Uterus (tissue), 4 donors: Measurements from ENCODE around the gene C16orf74. TPM values are rescaled to one million over a fixed set of nuclear protein-coding genes. Genes with fewer than 3 reads are reported as not detected.

Experiments
- DNase-seq, 2 donors: peaks; one replicate each; pipeline ENCODE4 v3.0.0-alpha.2; 2019 to 2020
- H3K27ac ChIP-seq, 2 donors: fragments of 200-600 bp; sonication (generic); 1 replicate in 1 of 2; 2 replicates in 1 of 2; pipeline ENCODE4 v1.5.1; 2016 to 2018
- H3K27me3 ChIP-seq, 2 donors: fragments of 200-600 bp; sonication (generic); one replicate each; pipeline ENCODE4 v1.5.1; 2018 to 2019; ENCODE audit warnings: control low read depth in 1 of 2
- H3K36me3 ChIP-seq, 2 donors: fragments of 200-600 bp; sonication (generic); one replicate each; pipeline ENCODE4 v1.5.1; 2019; ENCODE audit warnings: control low read depth in 1 of 2
- H3K4me1 ChIP-seq, 2 donors: fragments of 200-600 bp; sonication (generic); one replicate each; pipeline ENCODE4 v1.5.1; 2018 to 2019; ENCODE audit warnings: control low read depth in 1 of 2
- H3K4me3 ChIP-seq, 2 donors: fragments of 200-600 bp; sonication (generic); 1 replicate in 1 of 2; 2 replicates in 1 of 2; pipeline ENCODE4 v1.5.1; 2018 to 2019; ENCODE audit warnings: mild to moderate bottlenecking in 1 of 2
- H3K9me3 ChIP-seq, 2 donors: fragments of 200-600 bp; sonication (generic); one replicate each; pipeline ENCODE4 v1.5.1; 2019; ENCODE audit warnings: control low read depth in 1 of 2
- POLR2A ChIP-seq, 2 donors: fragments of 450-650 bp; IDR thresholded peaks; one replicate each; pipeline ENCODE4 v1.6.1; 2016; ENCODE audit warnings: antibody characterized with exemption in 2 of 2, mild to moderate bottlenecking in 1 of 2, moderate library complexity in 1 of 2
- intact Hi-C: fragments of 100-400 bp; cut with DNase I; formaldehyde crosslinking; loops from one replicate; pipeline ENCODE4 v1.15.1; 2023; ENCODE audit warnings: low total_unique reads
- total RNA-seq, 4 donors: library from RNA; depleted of rRNA in 3 of 4; stranded (reverse); fragments of >200 nt in 3 of 4; gene quantifications; one replicate each; pipeline versions ENCODE4 v1.1.0 to v1.2.4, GENCODE V29; 2014 to 2023
- TF ChIP-seq, protein P1 (sequence below), 4 experiments: fragments of 200-600 bp in 2 of 4; fragments of 450-650 bp in 2 of 4; sonication (generic) in 2 of 4; IDR thresholded peaks; one replicate each; pipeline ENCODE4 v1.5.1; 2016 to 2019; ENCODE audit warnings: antibody characterized with exemption in 4 of 4, mild to moderate bottlenecking in 2 of 4, moderate library complexity in 1 of 4
- donor health status: DM: yes; HTN: yes; CAD: no.

Gene C16orf74
- total RNA-seq, 4 donors from 2014 or later, result 2.5 to 6.4 TPM; not detected in 2

DNA sequence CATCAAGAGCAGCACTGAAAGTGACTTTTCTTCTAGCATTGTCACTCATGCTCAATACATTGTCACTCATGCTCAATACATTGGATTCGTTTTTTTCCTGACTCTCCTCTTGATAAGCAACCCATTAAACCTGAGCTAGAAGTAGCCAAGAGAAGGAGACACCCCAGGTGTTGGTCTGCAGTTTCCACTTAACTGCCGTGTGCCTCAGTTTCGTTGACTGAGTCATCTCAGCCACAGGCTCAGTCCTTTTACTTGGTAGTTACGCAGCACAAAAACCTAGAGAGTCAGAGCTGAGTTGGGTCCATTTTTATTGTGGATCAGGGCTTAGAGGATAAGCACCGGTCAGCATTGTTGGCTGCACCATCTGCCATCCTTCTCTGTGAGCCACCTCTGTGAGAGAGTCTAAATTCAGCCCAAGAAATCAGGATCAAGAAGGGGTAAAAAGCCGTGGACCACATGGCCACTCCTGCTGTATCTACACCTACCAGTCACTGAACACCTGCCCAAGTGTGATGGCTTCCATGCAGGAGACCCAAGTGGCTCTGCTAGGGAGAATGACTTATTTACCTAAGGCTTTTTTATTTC is 73.4 kb downstream of the C16orf74 start:
- no peaks in the 10 kb centered on the region for H3K36me3 ChIP-seq
- no peak for TF ChIP-seq POLR2A (IDR thresholded peaks at IDR 0.05)
- TF ChIP-seq, protein P1, sequence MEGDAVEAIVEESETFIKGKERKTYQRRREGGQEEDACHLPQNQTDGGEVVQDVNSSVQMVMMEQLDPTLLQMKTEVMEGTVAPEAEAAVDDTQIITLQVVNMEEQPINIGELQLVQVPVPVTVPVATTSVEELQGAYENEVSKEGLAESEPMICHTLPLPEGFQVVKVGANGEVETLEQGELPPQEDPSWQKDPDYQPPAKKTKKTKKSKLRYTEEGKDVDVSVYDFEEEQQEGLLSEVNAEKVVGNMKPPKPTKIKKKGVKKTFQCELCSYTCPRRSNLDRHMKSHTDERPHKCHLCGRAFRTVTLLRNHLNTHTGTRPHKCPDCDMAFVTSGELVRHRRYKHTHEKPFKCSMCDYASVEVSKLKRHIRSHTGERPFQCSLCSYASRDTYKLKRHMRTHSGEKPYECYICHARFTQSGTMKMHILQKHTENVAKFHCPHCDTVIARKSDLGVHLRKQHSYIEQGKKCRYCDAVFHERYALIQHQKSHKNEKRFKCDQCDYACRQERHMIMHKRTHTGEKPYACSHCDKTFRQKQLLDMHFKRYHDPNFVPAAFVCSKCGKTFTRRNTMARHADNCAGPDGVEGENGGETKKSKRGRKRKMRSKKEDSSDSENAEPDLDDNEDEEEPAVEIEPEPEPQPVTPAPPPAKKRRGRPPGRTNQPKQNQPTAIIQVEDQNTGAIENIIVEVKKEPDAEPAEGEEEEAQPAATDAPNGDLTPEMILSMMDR (IDR thresholded peaks at IDR 0.05), result no peak
- no peak overlapping the region for H3K4me3 ChIP-seq
- DNase-seq, result no peak
- intact Hi-C loops, result no loop called here
- no peaks in the 10 kb centered on the region for H3K9me3 ChIP-seq
- no peaks in the 10 kb centered on the region for H3K27me3 ChIP-seq
- H3K4me1 ChIP-seq, result no peaks in the 10 kb centered on the region
- H3K27ac ChIP-seq, result no peak overlapping the region

DNA sequence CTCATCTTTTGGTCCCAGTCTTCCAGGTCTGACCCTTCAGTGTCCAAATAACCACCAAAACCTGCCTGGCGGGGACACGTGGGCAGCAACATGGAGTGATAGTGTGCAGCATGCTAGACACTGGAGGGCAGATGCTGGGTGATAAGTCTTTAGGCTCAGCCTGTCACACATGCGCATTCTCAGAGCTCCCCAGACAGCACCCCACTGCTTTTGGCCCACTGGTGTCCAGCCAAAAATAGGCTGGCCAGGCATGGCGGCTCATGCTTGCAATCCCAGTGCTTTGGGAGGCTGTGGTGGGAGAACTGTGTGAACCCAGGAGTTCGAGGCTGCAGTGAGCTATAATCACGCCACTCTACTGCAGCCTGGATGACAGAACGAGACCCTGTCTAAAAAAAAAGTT is 74.4 kb downstream of the C16orf74 start:
- H3K4me3 ChIP-seq, result no peak overlapping the region
- no peaks in the 10 kb centered on the region for H3K36me3 ChIP-seq
- no peaks in the 10 kb centered on the region for H3K27me3 ChIP-seq
- intact Hi-C loops, result no loop called here
- H3K9me3 ChIP-seq, result no peaks in the 10 kb centered on the region
- H3K27ac ChIP-seq, result no peak overlapping the region
- no peak for DNase-seq
- TF ChIP-seq, protein P1 (IDR thresholded peaks at IDR 0.05), result no peak
- TF ChIP-seq POLR2A (IDR thresholded peaks at IDR 0.05), result no peak
- no peaks in the 10 kb centered on the region for H3K4me1 ChIP-seq

DNA sequence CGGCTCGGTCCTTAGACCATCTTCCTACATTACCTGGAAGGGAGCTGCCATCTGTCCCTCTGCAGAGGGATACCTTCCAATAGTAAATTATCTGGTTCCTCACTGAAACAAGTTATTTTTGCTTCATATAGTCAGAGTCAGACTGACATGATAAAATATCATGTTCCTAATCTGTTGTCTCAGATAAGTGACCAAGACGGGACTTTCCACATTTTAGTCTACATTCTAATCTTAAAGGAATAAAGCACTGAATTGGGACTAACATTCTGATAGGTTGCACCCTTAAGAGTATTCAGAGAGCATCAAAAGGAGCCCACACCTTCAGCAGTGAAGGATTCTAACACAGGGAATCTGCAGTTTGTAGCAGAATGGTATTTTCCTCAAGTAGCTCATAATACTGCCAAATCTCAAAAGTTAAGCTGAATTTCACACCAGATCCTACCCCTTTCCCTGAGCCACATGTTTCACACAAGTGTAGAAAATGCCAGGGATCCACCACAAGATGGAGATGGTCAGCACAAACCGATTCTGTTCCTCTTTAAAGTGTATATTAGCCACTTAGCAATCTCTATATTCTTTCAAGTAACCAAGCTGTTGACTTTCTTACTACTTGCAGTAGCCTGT is 75.5 kb downstream of the C16orf74 start:
- Histone ChIP-seq H3K4me3 (no peak overlapping the region), H3K4me1 (no peaks in the 10 kb centered on the region), H3K36me3 (no peaks in the 10 kb centered on the region), H3K27me3 (no peaks in the 10 kb centered on the region), H3K27ac (no peak overlapping the region), H3K9me3 (no peaks in the 10 kb centered on the region)
- TF ChIP-seq POLR2A (IDR thresholded peaks at IDR 0.05), result no peak
- TF ChIP-seq, protein P1 (IDR thresholded peaks at IDR 0.05), result no peak
- no peak for DNase-seq
- intact Hi-C loops, result no loop called here

DNA sequence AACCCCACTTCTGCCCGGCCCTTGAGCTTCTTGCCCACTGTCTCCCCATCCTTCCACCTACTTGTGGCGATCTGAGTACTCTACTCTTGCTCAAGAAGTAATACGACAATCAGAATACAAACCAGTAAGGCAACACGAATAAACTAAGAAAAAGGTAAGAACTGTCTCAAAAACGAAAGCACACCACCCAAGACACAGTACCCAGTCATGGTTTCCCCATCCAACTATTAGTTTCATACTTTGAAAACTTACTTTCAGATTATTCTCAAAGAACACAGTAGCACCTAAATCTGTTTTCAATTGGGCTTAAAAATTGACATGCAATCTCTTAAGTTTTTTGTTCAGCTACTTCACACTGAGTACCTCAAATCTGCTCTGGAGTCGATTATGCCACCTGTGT is 76.1 kb downstream of the C16orf74 start:
- Histone ChIP-seq H3K27ac (no peak overlapping the region), H3K9me3 (no peaks in the 10 kb centered on the region), H3K27me3 (no peaks in the 10 kb centered on the region), H3K36me3 (no peaks in the 10 kb centered on the region), H3K4me1 (no peaks in the 10 kb centered on the region), H3K4me3 (no peak overlapping the region)
- DNase-seq, result no peak
- TF ChIP-seq, protein P1 (IDR thresholded peaks at IDR 0.05), result no peak
- TF ChIP-seq POLR2A (IDR thresholded peaks at IDR 0.05), result no peak
- intact Hi-C loops, result no loop called here

DNA sequence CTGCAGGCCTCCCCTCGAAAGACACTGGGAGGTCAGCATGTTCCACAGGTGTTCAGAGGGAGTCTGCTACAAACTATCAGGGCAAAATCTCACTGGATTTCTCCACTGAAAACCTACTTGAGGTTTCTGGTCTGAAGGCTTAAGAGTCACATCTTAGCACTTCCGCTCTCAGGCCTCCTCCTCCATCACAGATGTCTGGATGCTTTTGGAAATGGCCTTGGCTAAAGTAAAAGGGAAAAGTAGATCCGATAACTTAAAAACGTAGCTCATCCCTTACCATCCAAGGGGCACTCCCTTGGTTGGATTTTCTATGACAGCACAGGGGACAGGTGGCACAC is 76.5 kb downstream of the C16orf74 start:
- no peak for TF ChIP-seq POLR2A (IDR thresholded peaks at IDR 0.05)
- TF ChIP-seq, protein P1 (IDR thresholded peaks at IDR 0.05), result no peak
- no peaks in the 10 kb centered on the region for H3K36me3 ChIP-seq
- no peak overlapping the region for H3K27ac ChIP-seq
- H3K4me3 ChIP-seq, result no peak overlapping the region
- intact Hi-C loops, result no loop called here
- no peak for DNase-seq
- no peaks in the 10 kb centered on the region for H3K9me3 ChIP-seq
- no peaks in the 10 kb centered on the region for H3K4me1 ChIP-seq
- no peaks in the 10 kb centered on the region for H3K27me3 ChIP-seq
